ENCODE data around the gene NPPB. TPM values are rescaled to one million over a fixed set of nuclear protein-coding genes. Genes with fewer than 3 reads are reported as not detected.

The NPPB gene
- total and polyA plus RNA-seq, 9 of the 15 experiments (the other 6 are each of a cell fraction or from before 2014, with no cell fraction given): not detected

DNA sequence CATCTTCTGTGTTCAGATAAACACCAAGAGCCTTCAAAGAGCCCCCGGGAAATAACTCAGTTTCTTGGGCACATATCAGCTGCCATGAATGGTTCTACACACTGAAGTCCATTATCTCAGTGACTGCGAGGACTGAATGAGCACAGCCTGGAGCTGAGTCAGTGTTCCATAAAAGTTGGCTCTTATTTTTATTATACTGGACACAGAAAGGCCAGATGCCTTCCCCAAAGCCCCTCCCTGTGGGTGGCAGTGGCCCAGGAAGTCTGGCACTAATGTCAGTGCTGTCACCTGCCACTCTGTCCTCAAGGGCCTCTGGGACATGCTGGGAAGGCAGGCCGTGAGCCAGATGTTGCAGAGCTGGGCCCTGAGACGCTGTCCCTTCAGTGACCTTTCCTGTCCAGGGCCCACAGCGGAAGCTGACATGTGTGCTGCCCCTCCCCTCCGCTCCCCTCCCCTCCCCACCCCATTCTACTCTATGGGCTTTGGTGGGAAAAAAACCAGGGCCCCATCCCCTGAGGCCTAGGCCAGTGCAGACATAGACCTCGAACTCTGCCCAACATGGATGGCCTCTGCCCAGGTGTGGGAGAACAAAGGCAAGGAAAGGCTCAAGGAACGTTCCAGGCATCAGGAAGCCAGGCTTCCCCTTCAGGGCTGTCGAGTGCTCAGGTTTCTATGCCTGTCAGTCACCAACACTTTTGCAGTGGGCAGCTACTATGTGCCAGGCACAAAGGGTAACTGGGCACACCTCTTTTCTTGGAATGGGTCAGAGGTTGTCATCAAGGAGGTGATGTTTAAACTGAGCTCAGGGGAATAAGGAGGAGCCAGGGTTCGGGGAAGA, 22.4 kb upstream of the NPPB start (continued):
- TF ChIP-seq ZHX1 (conservative IDR thresholded peaks at IDR 0.05; ENCODE audit: low read length) (no peak), ASH1L (IDR thresholded peaks at IDR 0.05; ENCODE audit: borderline replicate concordance, low read depth, partially characterized antibody) (no peak), DIDO1 (tag; IDR thresholded peaks at IDR 0.05; ENCODE audit: low read depth) (no peak), ZNF589 (CRISPR knock-in tag; IDR thresholded peaks at IDR 0.05; ENCODE audit: low read depth) (peak; percentile 88), MCM2 (IDR thresholded peaks at IDR 0.05; ENCODE audit: low read depth) (no peak), GTF3C2 (IDR thresholded peaks at IDR 0.05; ENCODE audit: borderline replicate concordance, extremely low read depth, insufficient read length) (no peak), ZNF347 (CRISPR knock-in tag; IDR thresholded peaks at IDR 0.05; ENCODE audit: low read depth) (no peak), POLR2AphosphoS5 (IDR thresholded peaks at IDR 0.05; ENCODE audit: control insufficient read depth, insufficient read depth, low read depth, low read length) (no peak), POLR2AphosphoS2 (IDR thresholded peaks at IDR 0.05; ENCODE audit: low read length) (no peak), ZNF76 (CRISPR knock-in tag; IDR thresholded peaks at IDR 0.05; ENCODE audit: borderline replicate concordance) (peak; percentile 91), PRPF4 (IDR thresholded peaks at IDR 0.05; ENCODE audit: insufficient read depth, low read depth, low read length, poor library complexity, severe bottlenecking) (no peak), NFIX (CRISPR knock-in tag; IDR thresholded peaks at IDR 0.05; ENCODE audit: low read depth) (0 out of 2 replicates have a peak, but pooled peaks have one; percentile 4), CREBBP (IDR thresholded peaks at IDR 0.05; ENCODE audit: low read depth, low read length) (no peak)
- TF ChIP-seq, protein P1, sequence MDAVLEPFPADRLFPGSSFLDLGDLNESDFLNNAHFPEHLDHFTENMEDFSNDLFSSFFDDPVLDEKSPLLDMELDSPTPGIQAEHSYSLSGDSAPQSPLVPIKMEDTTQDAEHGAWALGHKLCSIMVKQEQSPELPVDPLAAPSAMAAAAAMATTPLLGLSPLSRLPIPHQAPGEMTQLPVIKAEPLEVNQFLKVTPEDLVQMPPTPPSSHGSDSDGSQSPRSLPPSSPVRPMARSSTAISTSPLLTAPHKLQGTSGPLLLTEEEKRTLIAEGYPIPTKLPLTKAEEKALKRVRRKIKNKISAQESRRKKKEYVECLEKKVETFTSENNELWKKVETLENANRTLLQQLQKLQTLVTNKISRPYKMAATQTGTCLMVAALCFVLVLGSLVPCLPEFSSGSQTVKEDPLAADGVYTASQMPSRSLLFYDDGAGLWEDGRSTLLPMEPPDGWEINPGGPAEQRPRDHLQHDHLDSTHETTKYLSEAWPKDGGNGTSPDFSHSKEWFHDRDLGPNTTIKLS (IDR thresholded peaks at IDR 0.05; ENCODE audit: borderline replicate concordance, low read depth): peak; percentile 26; the same call in 1 of the 2 replicates
- TF ChIP-seq, protein P2, sequence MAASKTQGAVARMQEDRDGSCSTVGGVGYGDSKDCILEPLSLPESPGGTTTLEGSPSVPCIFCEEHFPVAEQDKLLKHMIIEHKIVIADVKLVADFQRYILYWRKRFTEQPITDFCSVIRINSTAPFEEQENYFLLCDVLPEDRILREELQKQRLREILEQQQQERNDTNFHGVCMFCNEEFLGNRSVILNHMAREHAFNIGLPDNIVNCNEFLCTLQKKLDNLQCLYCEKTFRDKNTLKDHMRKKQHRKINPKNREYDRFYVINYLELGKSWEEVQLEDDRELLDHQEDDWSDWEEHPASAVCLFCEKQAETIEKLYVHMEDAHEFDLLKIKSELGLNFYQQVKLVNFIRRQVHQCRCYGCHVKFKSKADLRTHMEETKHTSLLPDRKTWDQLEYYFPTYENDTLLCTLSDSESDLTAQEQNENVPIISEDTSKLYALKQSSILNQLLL (CRISPR knock-in tag; IDR thresholded peaks at IDR 0.05; ENCODE audit: borderline replicate concordance): no peak

Measured in K562 (cell line).